HEK293 (cell line): ENCODE data around the gene TP53AIP1.

ENCODE experiments used
- CTCF ChIA-PET: fragments of 350-600 bp; formaldehyde crosslinking; extraction: SDS; loops from one replicate; lab custom pipeline; 2021; ENCODE audit warnings: antibody characterized with exemption; lab: Yijun Ruan, JAX
- POLR2A ChIA-PET: fragments of 300-600 bp; formaldehyde crosslinking; extraction: SDS; loops from one replicate; lab custom pipeline; 2020; ENCODE audit warnings: antibody characterized with exemption, inconsistent platforms; lab: Yijun Ruan, JAX
- H3K27ac ChIP-seq: fragments of 200-500 bp; sonication (Bioruptor generic); 2 replicates; pipeline ENCODE4 v1.5.1; 2014; ENCODE audit warnings: low read depth, low read length, control low read depth, inconsistent platforms; ENCODE audit errors: extremely low read depth
- H3K36me3 ChIP-seq, 2 experiments: fragments of 200-500 bp in 1 of 2; sonication (Bioruptor generic) in 1 of 2; 1 replicate in 1 of 2; 2 replicates in 1 of 2; pipeline ENCODE4 v1.5.1; 2014 to 2017; ENCODE audit warnings: inconsistent platforms in 2 of 2, low read length in 2 of 2; ENCODE audit not compliant: control insufficient read depth in 2 of 2, insufficient read depth in 1 of 2
- H3K4me1 ChIP-seq: fragments of 200-500 bp; sonication (Bioruptor generic); 2 replicates; pipeline ENCODE4 v1.5.1; 2014; ENCODE audit warnings: mild to moderate bottlenecking, low read length, inconsistent platforms; ENCODE audit not compliant: control insufficient read depth, insufficient read depth
- H3K4me3 ChIP-seq: 2 replicates; pipeline ENCODE4 v1.5.1; 2011; ENCODE audit warnings: low read depth, mild to moderate bottlenecking, control low read depth, low read length, moderate library complexity
- H3K9me3 ChIP-seq: fragments of 200-500 bp; sonication (Bioruptor generic); 2 replicates; pipeline ENCODE4 v1.5.1; 2014; ENCODE audit warnings: low read depth, low read length, inconsistent platforms; ENCODE audit not compliant: control insufficient read depth, insufficient read depth
- INSM2 ChIP-seq: fragments of 450-650 bp; formaldehyde crosslinking; IDR thresholded peaks from 2 replicates; pipeline ENCODE4 v1.5.1; 2016; ENCODE audit warnings: missing biosample characterization, missing genetic modification characterization
- KLF10 ChIP-seq: fragments of 450-650 bp; IDR thresholded peaks from 2 replicates; pipeline ENCODE4 v1.5.1; 2018; ENCODE audit warnings: missing biosample characterization, mild to moderate bottlenecking, missing genetic modification characterization
- PRDM2 ChIP-seq: fragments of 450-650 bp; formaldehyde crosslinking; IDR thresholded peaks from 2 replicates; pipeline ENCODE4 v1.5.1; 2016; ENCODE audit warnings: missing biosample characterization, missing genetic modification characterization, borderline replicate concordance
- ZBTB21 ChIP-seq: fragments of 450-650 bp; formaldehyde crosslinking; IDR thresholded peaks from 2 replicates; pipeline ENCODE4 v1.5.1; 2017; ENCODE audit warnings: missing biosample characterization, missing genetic modification characterization
- ZNF10 ChIP-seq: fragments of 450-650 bp; formaldehyde crosslinking; IDR thresholded peaks from 2 replicates; pipeline ENCODE4 v1.5.1; 2017; ENCODE audit warnings: missing biosample characterization, missing genetic modification characterization
- ZNF155 ChIP-seq: fragments of 450-650 bp; formaldehyde crosslinking; IDR thresholded peaks from 2 replicates; pipeline ENCODE4 v1.5.1; 2016; ENCODE audit warnings: missing biosample characterization, missing genetic modification characterization
- ZNF26 ChIP-seq: fragments of 450-650 bp; formaldehyde crosslinking; IDR thresholded peaks from 2 replicates; pipeline ENCODE4 v1.5.1; 2016; ENCODE audit warnings: missing biosample characterization, missing genetic modification characterization
- ZNF37A ChIP-seq: fragments of 450-650 bp; IDR thresholded peaks from 2 replicates; pipeline ENCODE4 v1.5.1; 2018; ENCODE audit warnings: missing biosample characterization, missing genetic modification characterization
- ZNF488 ChIP-seq: fragments of 450-650 bp; formaldehyde crosslinking; IDR thresholded peaks from 2 replicates; pipeline ENCODE4 v1.5.1; 2016; ENCODE audit warnings: missing biosample characterization, missing genetic modification characterization
- ZNF621 ChIP-seq: fragments of 450-650 bp; formaldehyde crosslinking; IDR thresholded peaks from 2 replicates; pipeline ENCODE4 v1.5.1; 2017; ENCODE audit warnings: missing biosample characterization, missing genetic modification characterization
- ZNF623 ChIP-seq: fragments of 450-650 bp; formaldehyde crosslinking; IDR thresholded peaks from 2 replicates; pipeline ENCODE4 v1.5.1; 2016; ENCODE audit warnings: missing biosample characterization, missing genetic modification characterization
- ZNF629 ChIP-seq: fragments of 450-650 bp; formaldehyde crosslinking; IDR thresholded peaks from 2 replicates; pipeline ENCODE4 v1.5.1; 2017; ENCODE audit warnings: missing biosample characterization, missing genetic modification characterization
- ZNF843 ChIP-seq: fragments of 450-650 bp; formaldehyde crosslinking; IDR thresholded peaks from 2 replicates; pipeline ENCODE4 v1.5.1; 2016; ENCODE audit warnings: missing biosample characterization, missing genetic modification characterization
- TF ChIP-seq, protein P1 (sequence below): fragments of 450-650 bp; formaldehyde crosslinking; IDR thresholded peaks from 2 replicates; pipeline ENCODE4 v1.5.1; 2017; ENCODE audit warnings: missing biosample characterization, missing genetic modification characterization
- TF ChIP-seq, protein P2 (sequence below): fragments of 450-650 bp; formaldehyde crosslinking; IDR thresholded peaks from 2 replicates; pipeline ENCODE4 v1.5.1; 2017; ENCODE audit warnings: missing biosample characterization, missing genetic modification characterization

Gene TP53AIP1

DNA sequence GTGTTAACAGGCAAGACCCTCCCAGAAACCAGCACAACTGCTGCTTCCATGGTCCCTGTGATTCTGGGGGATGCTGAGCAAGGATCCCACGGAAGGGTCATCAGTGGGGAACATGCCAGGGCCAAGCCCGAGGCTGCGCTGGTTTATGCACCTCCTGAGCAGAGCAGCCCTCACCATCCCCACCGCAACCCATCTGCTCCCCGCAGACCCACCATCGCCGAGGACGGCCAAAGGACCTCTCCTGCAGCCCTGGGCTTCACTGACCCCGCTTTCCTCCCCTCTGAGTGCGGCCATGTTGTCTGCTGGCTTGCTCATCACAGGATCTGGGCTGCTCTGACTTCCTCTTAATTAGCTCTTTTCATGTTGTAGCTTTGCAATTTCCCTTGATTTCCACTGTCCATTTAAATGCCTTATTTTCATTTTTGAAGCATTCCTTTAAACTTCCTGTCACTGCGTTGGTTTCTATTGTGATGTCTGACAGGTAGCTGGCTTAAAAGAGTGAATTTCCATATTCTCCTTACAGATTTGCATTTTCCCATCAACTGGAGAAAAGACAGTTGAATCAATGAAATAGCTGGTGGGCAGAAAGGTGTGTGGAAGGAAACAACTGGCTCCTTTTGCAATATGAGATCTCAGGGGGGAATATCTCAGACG, 14.9 kb downstream of the TP53AIP1 start:
- POLR2A ChIA-PET: no interaction called here
- H3K9me3 ChIP-seq: no peaks in the 10 kb centered on the region
- TF ChIP-seq ZNF37A (tag by site-specific recombination) (no peak), ZNF629 (tag by site-specific recombination) (no peak), ZNF843 (no peak), ZNF155 (no peak), ZNF10 (no peak), ZNF621 (tag by site-specific recombination) (no peak), ZNF26 (tag by site-specific recombination) (no peak), ZNF488 (tag by site-specific recombination) (no peak), ZNF623 (tag by site-specific recombination) (no peak), KLF10 (no peak), ZBTB21 (no peak), PRDM2 (tag by site-specific recombination) (no peak), INSM2 (tag by site-specific recombination) (no peak)
- TF ChIP-seq, protein P1, sequence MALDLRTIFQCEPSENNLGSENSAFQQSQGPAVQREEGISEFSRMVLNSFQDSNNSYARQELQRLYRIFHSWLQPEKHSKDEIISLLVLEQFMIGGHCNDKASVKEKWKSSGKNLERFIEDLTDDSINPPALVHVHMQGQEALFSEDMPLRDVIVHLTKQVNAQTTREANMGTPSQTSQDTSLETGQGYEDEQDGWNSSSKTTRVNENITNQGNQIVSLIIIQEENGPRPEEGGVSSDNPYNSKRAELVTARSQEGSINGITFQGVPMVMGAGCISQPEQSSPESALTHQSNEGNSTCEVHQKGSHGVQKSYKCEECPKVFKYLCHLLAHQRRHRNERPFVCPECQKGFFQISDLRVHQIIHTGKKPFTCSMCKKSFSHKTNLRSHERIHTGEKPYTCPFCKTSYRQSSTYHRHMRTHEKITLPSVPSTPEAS (tag by site-specific recombination): no peak
- TF ChIP-seq, protein P2, sequence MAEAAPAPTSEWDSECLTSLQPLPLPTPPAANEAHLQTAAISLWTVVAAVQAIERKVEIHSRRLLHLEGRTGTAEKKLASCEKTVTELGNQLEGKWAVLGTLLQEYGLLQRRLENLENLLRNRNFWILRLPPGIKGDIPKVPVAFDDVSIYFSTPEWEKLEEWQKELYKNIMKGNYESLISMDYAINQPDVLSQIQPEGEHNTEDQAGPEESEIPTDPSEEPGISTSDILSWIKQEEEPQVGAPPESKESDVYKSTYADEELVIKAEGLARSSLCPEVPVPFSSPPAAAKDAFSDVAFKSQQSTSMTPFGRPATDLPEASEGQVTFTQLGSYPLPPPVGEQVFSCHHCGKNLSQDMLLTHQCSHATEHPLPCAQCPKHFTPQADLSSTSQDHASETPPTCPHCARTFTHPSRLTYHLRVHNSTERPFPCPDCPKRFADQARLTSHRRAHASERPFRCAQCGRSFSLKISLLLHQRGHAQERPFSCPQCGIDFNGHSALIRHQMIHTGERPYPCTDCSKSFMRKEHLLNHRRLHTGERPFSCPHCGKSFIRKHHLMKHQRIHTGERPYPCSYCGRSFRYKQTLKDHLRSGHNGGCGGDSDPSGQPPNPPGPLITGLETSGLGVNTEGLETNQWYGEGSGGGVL (tag by site-specific recombination): no peak
- TF ChIP-seq, all 188 proteins: peak for 0
- Histone ChIP-seq H3K36me3 (no peaks in the 10 kb centered on the region), H3K4me3 (no peak overlapping the region), H3K4me1 (no peaks in the 10 kb centered on the region), H3K27ac (no peak overlapping the region)
- CTCF ChIA-PET: interaction anchor here (0.7 to 1.9 kb wide), 5 partner anchors 22 to 50 kb away, joined by 3 to 10 read pairs (median 4); no protein-coding TSS in a partner anchor
